Measurements from ENCODE around the gene SLC8A3.

The SLC8A3 gene

GRCh38 chr14:70139384-70139783 is 49.4 kb downstream of the SLC8A3 start:
- Histone ChIP-seq H2AFZ (ENCODE audit: low read depth, low read length) (no peak overlapping the region), H3K79me1 (replicated peaks; ENCODE audit: low read length, poor library complexity, severe bottlenecking) (no peaks in the 10 kb centered on the region), H2AK5ac (ENCODE audit: low read length, severe bottlenecking) (no peak overlapping the region), H3K4me3 (ENCODE audit: insufficient read depth in 1 of 2, low read depth in 1 of 2, low read length in 2 of 2) (no peak overlapping the region), H3K23ac (ENCODE audit: low read length in 2 of 2) (no peak overlapping the region), H2BK5ac (ENCODE audit: low read depth, low read length, poor library complexity, severe bottlenecking) (no peak overlapping the region), H2BK12ac (ENCODE audit: low read length in 2 of 2) (no peak overlapping the region), H3K4ac (ENCODE audit: low read depth in 1 of 2, low read length in 2 of 2) (no peak overlapping the region), H3K27me3 (ENCODE audit: control insufficient read depth in 1 of 2, insufficient read depth in 1 of 2, low read length in 2 of 2) (peaks cover 3 to 16% of the 10 kb centered on the region in 2 experiments), H2BK120ac (ENCODE audit: low read depth, low read length) (no peak overlapping the region), H3K18ac (ENCODE audit: low read depth in 1 of 2, low read length in 2 of 2) (no peak overlapping the region), H3K14ac (ENCODE audit: low read length in 2 of 2) (no peak overlapping the region), H4K8ac (ENCODE audit: low read length) (no peak overlapping the region), H3K4me1 (ENCODE audit: control insufficient read depth, insufficient read depth, low read depth, low read length) (no peaks in the 10 kb centered on the region), H3K9me3 (ENCODE audit: control insufficient read depth, low read length) (no peaks in the 10 kb centered on the region), H2BK15ac (ENCODE audit: low read depth, poor library complexity, severe bottlenecking) (no peak overlapping the region), H3K36me3 (ENCODE audit: control insufficient read depth in 1 of 2, insufficient read depth in 2 of 2, low read depth in 1 of 2, low read length in 2 of 2) (no peaks in the 10 kb centered on the region), H3K4me2 (ENCODE audit: low read length, poor library complexity, severe bottlenecking) (no peak overlapping the region), H3K27ac (ENCODE audit: low read length, poor library complexity, severe bottlenecking) (no peak overlapping the region), H4K91ac (ENCODE audit: low read length) (no peak overlapping the region), H3K9ac (ENCODE audit: low read length) (no peak overlapping the region)
- DNase-seq = no peak
- WGBS = 70% methylated on average over 5 of the region's 5 CpGs

GRCh38 chr14:70137788-70138187 is 51.0 kb downstream of the SLC8A3 start:
- no peak overlapping the region for H2BK12ac ChIP-seq (ENCODE audit: low read length in 2 of 2)
- H3K9ac ChIP-seq (ENCODE audit: low read length) = no peak overlapping the region
- H2BK15ac ChIP-seq (ENCODE audit: low read depth, poor library complexity, severe bottlenecking) = no peak overlapping the region
- no peak overlapping the region for H3K23ac ChIP-seq (ENCODE audit: low read length in 2 of 2)
- no peak overlapping the region for H2AK5ac ChIP-seq (ENCODE audit: low read length, severe bottlenecking)
- no peak overlapping the region for H3K4ac ChIP-seq (ENCODE audit: low read depth in 1 of 2, low read length in 2 of 2)
- H2BK5ac ChIP-seq (ENCODE audit: low read depth, low read length, poor library complexity, severe bottlenecking) = no peak overlapping the region
- no peak overlapping the region for H3K4me3 ChIP-seq (ENCODE audit: insufficient read depth in 1 of 2, low read depth in 1 of 2, low read length in 2 of 2)
- no peak overlapping the region for H3K27ac ChIP-seq (ENCODE audit: low read length, poor library complexity, severe bottlenecking)
- H3K4me1 ChIP-seq (ENCODE audit: control insufficient read depth, insufficient read depth, low read depth, low read length) = no peaks in the 10 kb centered on the region
- no peaks in the 10 kb centered on the region for H3K79me1 ChIP-seq (replicated peaks; ENCODE audit: low read length, poor library complexity, severe bottlenecking)
- no peaks in the 10 kb centered on the region for H3K36me3 ChIP-seq (ENCODE audit: control insufficient read depth in 1 of 2, insufficient read depth in 2 of 2, low read depth in 1 of 2, low read length in 2 of 2)
- no peak overlapping the region for H4K91ac ChIP-seq (ENCODE audit: low read length)
- H4K8ac ChIP-seq (ENCODE audit: low read length) = no peak overlapping the region
- H3K14ac ChIP-seq (ENCODE audit: low read length in 2 of 2) = no peak overlapping the region
- H3K18ac ChIP-seq (ENCODE audit: low read depth in 1 of 2, low read length in 2 of 2) = no peak overlapping the region
- DNase-seq = no peak
- no peak overlapping the region for H2BK120ac ChIP-seq (ENCODE audit: low read depth, low read length)
- no peak overlapping the region for H2AFZ ChIP-seq (ENCODE audit: low read depth, low read length)
- H3K27me3 ChIP-seq (ENCODE audit: control insufficient read depth in 1 of 2, insufficient read depth in 1 of 2, low read length in 2 of 2) = peaks cover 3 to 20% of the 10 kb centered on the region in 2 experiments
- H3K4me2 ChIP-seq (ENCODE audit: low read length, poor library complexity, severe bottlenecking) = no peak overlapping the region
- no peaks in the 10 kb centered on the region for H3K9me3 ChIP-seq (ENCODE audit: control insufficient read depth, low read length)
- 75% methylated on average over 3 of the region's 3 CpGs for WGBS

- H3K4me3 ChIP-seq (ENCODE audit: insufficient read depth in 1 of 2, low read depth in 1 of 2, low read length in 2 of 2) = no peak overlapping the region
- no peaks in the 10 kb centered on the region for H3K36me3 ChIP-seq (ENCODE audit: control insufficient read depth in 1 of 2, insufficient read depth in 2 of 2, low read depth in 1 of 2, low read length in 2 of 2)
- H2BK120ac ChIP-seq (ENCODE audit: low read depth, low read length) = no peak overlapping the region
- H3K9me3 ChIP-seq (ENCODE audit: control insufficient read depth, low read length) = no peaks in the 10 kb centered on the region
- H2BK5ac ChIP-seq (ENCODE audit: low read depth, low read length, poor library complexity, severe bottlenecking) = no peak overlapping the region
- H4K91ac ChIP-seq (ENCODE audit: low read length) = no peak overlapping the region
- WGBS = 71% methylated on average over 2 of the region's 2 CpGs
- no peaks in the 10 kb centered on the region for H3K79me1 ChIP-seq (replicated peaks; ENCODE audit: low read length, poor library complexity, severe bottlenecking)
- no peak overlapping the region for H4K8ac ChIP-seq (ENCODE audit: low read length)
- no peak overlapping the region for H3K18ac ChIP-seq (ENCODE audit: low read depth in 1 of 2, low read length in 2 of 2)
- peaks cover 4 to 12% of the 10 kb centered on the region in 2 experiments for H3K27me3 ChIP-seq (ENCODE audit: control insufficient read depth in 1 of 2, insufficient read depth in 1 of 2, low read length in 2 of 2)
- H3K4ac ChIP-seq (ENCODE audit: low read depth in 1 of 2, low read length in 2 of 2) = no peak overlapping the region
- no peak for DNase-seq
- H2BK12ac ChIP-seq (ENCODE audit: low read length in 2 of 2) = no peak overlapping the region
- H3K23ac ChIP-seq (ENCODE audit: low read length in 2 of 2) = no peak overlapping the region
- H3K9ac ChIP-seq (ENCODE audit: low read length) = no peak overlapping the region
- no peak overlapping the region for H3K14ac ChIP-seq (ENCODE audit: low read length in 2 of 2)
- H2AFZ ChIP-seq (ENCODE audit: low read depth, low read length) = no peak overlapping the region
- H3K27ac ChIP-seq (ENCODE audit: low read length, poor library complexity, severe bottlenecking) = no peak overlapping the region
- no peak overlapping the region for H3K4me2 ChIP-seq (ENCODE audit: low read length, poor library complexity, severe bottlenecking)
- H2AK5ac ChIP-seq (ENCODE audit: low read length, severe bottlenecking) = no peak overlapping the region
- H3K4me1 ChIP-seq (ENCODE audit: control insufficient read depth, insufficient read depth, low read depth, low read length) = no peaks in the 10 kb centered on the region
- no peak overlapping the region for H2BK15ac ChIP-seq (ENCODE audit: low read depth, poor library complexity, severe bottlenecking)
These were observed 55.3 kb downstream of the SLC8A3 start for GRCh38 chr14:70133461-70133860.

- Histone ChIP-seq H4K8ac (ENCODE audit: low read length) (no peak overlapping the region), H4K91ac (ENCODE audit: low read length) (no peak overlapping the region), H2BK15ac (ENCODE audit: low read depth, poor library complexity, severe bottlenecking) (no peak overlapping the region), H3K18ac (ENCODE audit: low read depth in 1 of 2, low read length in 2 of 2) (no peak overlapping the region), H3K36me3 (ENCODE audit: control insufficient read depth in 1 of 2, insufficient read depth in 2 of 2, low read depth in 1 of 2, low read length in 2 of 2) (no peaks in the 10 kb centered on the region), H3K4ac (ENCODE audit: low read depth in 1 of 2, low read length in 2 of 2) (no peak overlapping the region), H3K14ac (ENCODE audit: low read length in 2 of 2) (no peak overlapping the region), H3K4me1 (ENCODE audit: control insufficient read depth, insufficient read depth, low read depth, low read length) (no peaks in the 10 kb centered on the region), H2BK120ac (ENCODE audit: low read depth, low read length) (no peak overlapping the region), H3K9me3 (ENCODE audit: control insufficient read depth, low read length) (no peaks in the 10 kb centered on the region), H2AK5ac (ENCODE audit: low read length, severe bottlenecking) (no peak overlapping the region), H3K4me3 (ENCODE audit: insufficient read depth in 1 of 2, low read depth in 1 of 2, low read length in 2 of 2) (no peak overlapping the region), H3K4me2 (ENCODE audit: low read length, poor library complexity, severe bottlenecking) (no peak overlapping the region), H2BK12ac (ENCODE audit: low read length in 2 of 2) (no peak overlapping the region), H2BK5ac (ENCODE audit: low read depth, low read length, poor library complexity, severe bottlenecking) (no peak overlapping the region), H2AFZ (ENCODE audit: low read depth, low read length) (no peak overlapping the region), H3K23ac (ENCODE audit: low read length in 2 of 2) (no peak overlapping the region), H3K79me1 (replicated peaks; ENCODE audit: low read length, poor library complexity, severe bottlenecking) (no peaks in the 10 kb centered on the region), H3K27me3 (ENCODE audit: control insufficient read depth in 1 of 2, insufficient read depth in 1 of 2, low read length in 2 of 2) (peaks cover 4 to 9% of the 10 kb centered on the region in 2 experiments), H3K27ac (ENCODE audit: low read length, poor library complexity, severe bottlenecking) (no peak overlapping the region), H3K9ac (ENCODE audit: low read length) (no peak overlapping the region)
- 73% methylated on average over 1 of the region's 1 CpG for WGBS
- no peak for DNase-seq
These were observed 58.3 kb downstream of the SLC8A3 start for GRCh38 chr14:70130482-70130881.
